NT2/D1 (cell line): Measurements from ENCODE around the gene ADAMTSL1.

ENCODE experiments used
- SUZ12 ChIP-seq: IDR thresholded peaks from 2 replicates; pipeline ENCODE4 v1.6.1; 2011; ENCODE audit not compliant: insufficient read length, insufficient read depth; ENCODE audit errors: extremely low read depth
- YY1 ChIP-seq: IDR thresholded peaks from 2 replicates; pipeline ENCODE4 v1.6.1; 2011; ENCODE audit not compliant: insufficient read length, insufficient read depth
- ZNF274 ChIP-seq: IDR thresholded peaks from 2 replicates; pipeline ENCODE4 v1.6.1; 2011; ENCODE audit warnings: mild to moderate bottlenecking, low read depth, low read length

GRCh38 chr9:18874069-18874468 is 400.1 kb downstream of the ADAMTSL1 start:
- TF ChIP-seq SUZ12 = no peak
- TF ChIP-seq ZNF274 = no peak
- no peak for TF ChIP-seq YY1
